Activated CD4-positive, alpha-beta T cell treated with anti-CD3 and anti-CD28 coated beads, Interleukin-2, amount 10 ng/mL, durations not matched to agents 7 days and 5 days (primary cell): ENCODE results near the gene PTRH2. TPM values are rescaled to one million over a fixed set of nuclear protein-coding genes. Genes with fewer than 3 reads are reported as not detected.
"Not testable (repeated sequence)": the region's sequence is repeated elsewhere in the genome, so short reads cannot be mapped to it uniquely, and the experiment has no call there.

ENCODE experiments used
- CTCF ChIA-PET: fragments of 350-600 bp; sonication (Branson Sonifier 250); formaldehyde crosslinking; loops from one replicate; lab custom pipeline; 2021; ENCODE audit warnings: antibody characterized with exemption; lab: Charles Lee
- POLR2A ChIA-PET: fragments of 350-600 bp; sonication (Branson Sonifier 250); formaldehyde crosslinking; loops from one replicate; lab custom pipeline; 2021; ENCODE audit warnings: antibody characterized with exemption; lab: Charles Lee
- DNase-seq: peaks from one replicate; pipeline ENCODE4 v3.0.0-alpha.2; 2020
- H3K27ac Mint-ChIP-seq: one replicate; pipeline ENCODE4 v1.8.0; 2021; ENCODE audit warnings: mild to moderate bottlenecking, moderate library complexity, mixed read lengths
- H3K27me3 Mint-ChIP-seq: one replicate; pipeline ENCODE4 v1.8.0; 2021; ENCODE audit warnings: mixed read lengths
- H3K36me3 Mint-ChIP-seq: one replicate; pipeline ENCODE4 v1.8.0; 2021; ENCODE audit warnings: low read depth, mixed read lengths
- H3K4me1 Mint-ChIP-seq: one replicate; pipeline ENCODE4 v1.8.0; 2021; ENCODE audit warnings: mixed read lengths
- H3K4me3 Mint-ChIP-seq: one replicate; pipeline ENCODE4 v1.8.0; 2021; ENCODE audit warnings: mild to moderate bottlenecking, moderate library complexity, mixed read lengths
- H3K9me3 Mint-ChIP-seq: one replicate; pipeline ENCODE4 v1.8.0; 2021; ENCODE audit warnings: mixed read lengths
- total RNA-seq, 2 experiments: library from RNA; stranded (reverse); gene quantifications; one replicate each; pipeline ENCODE4 v1.2.3, GENCODE V29; 2021

PTRH2 gene
- total RNA-seq, 2 experiments from 2014 or later: 20.5 to 22.9 TPM

DNA sequence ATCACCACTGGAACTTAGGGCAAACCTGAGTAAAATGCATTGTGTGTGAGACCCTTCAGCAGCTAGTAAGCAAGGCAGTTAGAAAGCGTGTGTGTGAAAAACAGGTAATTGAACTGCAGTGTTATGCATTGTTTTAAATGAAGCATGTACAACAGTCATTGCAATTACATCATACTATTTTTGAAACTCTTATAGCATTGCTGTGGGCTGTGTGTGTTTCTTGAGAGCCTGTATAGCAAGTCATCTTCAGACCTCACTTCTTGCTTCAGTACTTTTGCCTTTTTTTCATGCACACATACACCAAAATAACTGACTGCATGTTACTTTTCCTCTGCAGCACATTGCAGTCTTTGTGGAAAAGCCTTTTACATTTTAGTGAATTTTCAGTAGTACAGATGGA is 19.2 kb downstream of the PTRH2 start:
- DNase-seq: no peak
- Mint-ChIP-seq H3K9me3 (no peaks in the 10 kb centered on the region), H3K27ac (no peak overlapping the region), H3K27me3 (no peaks in the 10 kb centered on the region), H3K36me3 (peaks cover 64% of the 10 kb centered on the region), H3K4me1 (peaks cover 6% of the 10 kb centered on the region), H3K4me3 (no peak overlapping the region)
- ChIA-PET POLR2A (no interaction called here), CTCF (no interaction called here)

DNA sequence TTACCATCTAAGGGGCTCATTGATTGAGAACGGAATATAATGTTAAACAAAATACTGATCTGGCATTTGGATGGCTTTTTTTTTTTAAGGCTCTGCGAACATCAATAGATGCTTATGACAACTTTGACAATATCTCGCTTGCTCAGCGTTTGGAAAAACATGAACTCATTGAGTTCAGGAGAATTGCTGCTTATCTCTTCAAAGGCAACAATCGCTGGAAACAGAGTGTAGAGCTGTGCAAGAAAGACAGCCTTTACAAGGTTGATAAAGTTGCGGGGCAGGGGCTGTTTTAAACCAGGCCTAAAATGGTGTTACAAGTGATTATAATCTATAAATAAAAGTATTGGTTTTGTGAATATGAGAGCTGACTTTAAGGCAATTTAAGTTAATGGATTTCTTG is 22.3 kb downstream of the PTRH2 start:
- POLR2A ChIA-PET: no interaction called here
- DNase-seq: no peak
- H3K36me3 Mint-ChIP-seq: peaks cover 67% of the 10 kb centered on the region
- H3K4me1 Mint-ChIP-seq: peaks cover 6% of the 10 kb centered on the region
- no peaks in the 10 kb centered on the region for H3K9me3 Mint-ChIP-seq
- CTCF ChIA-PET: no interaction called here
- H3K27ac Mint-ChIP-seq: no peak overlapping the region
- H3K4me3 Mint-ChIP-seq: no peak overlapping the region
- no peaks in the 10 kb centered on the region for H3K27me3 Mint-ChIP-seq

DNA sequence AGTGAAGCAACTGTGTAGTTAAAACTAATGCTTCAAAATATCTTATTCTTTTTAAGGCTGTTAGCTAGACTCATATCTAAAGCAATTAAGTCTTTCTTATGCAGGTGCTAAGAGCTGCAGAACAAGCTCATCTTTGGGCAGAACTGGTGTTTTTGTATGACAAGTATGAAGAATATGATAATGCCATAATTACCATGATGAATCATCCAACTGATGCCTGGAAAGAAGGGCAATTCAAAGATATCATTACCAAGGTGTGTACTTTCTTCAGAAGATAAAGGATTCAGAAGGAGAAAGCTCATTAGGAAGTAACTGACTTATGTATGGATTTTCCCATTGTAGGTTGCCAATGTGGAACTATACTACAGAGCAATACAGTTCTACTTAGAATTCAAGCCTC is 23.9 kb downstream of the PTRH2 start:
- ChIA-PET CTCF (interaction anchor here (0.7 to 1.6 kb wide), 4 partner anchors 9 to 204 kb away, joined by 3 to 5 read pairs (median 4); no protein-coding TSS in a partner anchor), POLR2A (no interaction called here)
- Mint-ChIP-seq H3K27ac (no peak overlapping the region), H3K36me3 (peaks cover 67% of the 10 kb centered on the region), H3K27me3 (no peaks in the 10 kb centered on the region), H3K4me3 (no peak overlapping the region), H3K4me1 (peaks cover 5% of the 10 kb centered on the region), H3K9me3 (no peaks in the 10 kb centered on the region)
- DNase-seq: no peak

DNA sequence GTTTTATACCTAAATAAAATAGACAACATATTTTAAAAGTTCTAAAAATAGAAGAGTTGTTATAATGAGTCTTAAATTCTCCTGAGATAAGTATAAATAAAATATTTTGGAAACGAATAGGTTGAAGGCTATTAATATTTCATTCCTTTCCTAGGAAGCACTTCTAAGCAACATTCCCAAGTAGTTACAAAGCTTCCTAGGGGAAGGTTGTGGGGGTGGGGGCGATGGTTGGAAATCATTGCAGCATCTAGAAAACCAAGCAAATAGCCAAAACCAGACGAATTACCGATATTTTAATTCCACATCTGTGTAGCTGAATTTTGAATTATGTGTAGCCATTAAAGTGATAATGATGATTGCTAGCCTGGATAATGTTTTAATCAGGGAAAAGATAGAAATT is 26.9 kb downstream of the PTRH2 start:
- DNase-seq: no peak
- no peaks in the 10 kb centered on the region for H3K27me3 Mint-ChIP-seq
- no peaks in the 10 kb centered on the region for H3K9me3 Mint-ChIP-seq
- H3K4me1 Mint-ChIP-seq: no peaks in the 10 kb centered on the region
- no peak overlapping the region for H3K27ac Mint-ChIP-seq
- H3K4me3 Mint-ChIP-seq: no peak overlapping the region
- peaks cover 62% of the 10 kb centered on the region for H3K36me3 Mint-ChIP-seq
- ChIA-PET POLR2A (no interaction called here), CTCF (no interaction called here)

DNA sequence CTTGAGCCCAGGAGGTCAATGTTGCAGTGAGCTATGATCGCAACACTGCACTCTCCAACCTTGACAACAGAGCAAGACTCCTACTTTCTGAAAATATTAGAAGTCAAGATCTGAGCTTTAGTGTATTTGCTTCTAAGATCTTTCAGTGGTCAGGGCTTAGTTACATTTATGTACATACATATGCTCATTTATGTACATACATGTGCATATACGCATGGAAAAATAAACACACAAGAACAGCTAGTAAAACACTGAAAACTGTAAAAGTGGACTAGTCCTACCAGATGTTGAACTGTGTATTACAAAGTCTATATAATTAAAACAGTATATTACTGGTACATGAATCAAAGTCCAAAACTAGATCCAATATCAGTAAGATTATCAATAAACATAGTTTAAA is 28.3 kb downstream of the PTRH2 start:
- Mint-ChIP-seq H3K4me1 (no peaks in the 10 kb centered on the region), H3K9me3 (no peaks in the 10 kb centered on the region), H3K27ac (no peak overlapping the region), H3K36me3 (peaks cover 63% of the 10 kb centered on the region), H3K4me3 (no peak overlapping the region), H3K27me3 (no peaks in the 10 kb centered on the region)
- no peak for DNase-seq
- ChIA-PET CTCF (interaction anchor here (0.7 to 0.9 kb wide), 2 partner anchors 22 to 25 kb away, joined by 3 read pairs; no protein-coding TSS in a partner anchor), POLR2A (no interaction called here)

DNA sequence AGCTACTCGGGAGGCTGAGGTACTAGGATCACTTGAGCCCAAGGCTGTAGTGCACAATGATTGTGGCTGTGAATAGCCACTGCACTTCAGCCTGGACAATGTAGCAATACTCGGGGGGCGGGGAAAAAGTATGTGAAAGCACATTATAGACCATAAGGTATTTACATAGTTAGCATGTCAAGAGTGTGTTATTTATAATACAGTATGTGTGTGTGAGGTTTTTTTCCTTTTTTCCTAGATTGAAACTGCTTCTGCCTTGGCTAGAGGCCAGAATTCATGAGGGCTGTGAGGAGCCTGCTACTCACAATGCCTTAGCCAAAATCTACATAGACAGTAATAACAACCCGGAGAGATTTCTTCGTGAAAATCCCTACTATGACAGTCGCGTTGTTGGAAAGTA is 30.5 kb downstream of the PTRH2 start:
- Mint-ChIP-seq H3K27me3 (no peaks in the 10 kb centered on the region), H3K4me3 (no peak overlapping the region), H3K4me1 (peaks cover 5% of the 10 kb centered on the region), H3K9me3 (no peaks in the 10 kb centered on the region), H3K27ac (no peak overlapping the region), H3K36me3 (peaks cover 54% of the 10 kb centered on the region)
- CTCF ChIA-PET: interaction anchor here (1.5 kb wide), 1 partner anchor 10 kb away, joined by 5 read pairs; no protein-coding TSS in a partner anchor
- DNase-seq: no peak
- POLR2A ChIA-PET: no interaction called here

DNA sequence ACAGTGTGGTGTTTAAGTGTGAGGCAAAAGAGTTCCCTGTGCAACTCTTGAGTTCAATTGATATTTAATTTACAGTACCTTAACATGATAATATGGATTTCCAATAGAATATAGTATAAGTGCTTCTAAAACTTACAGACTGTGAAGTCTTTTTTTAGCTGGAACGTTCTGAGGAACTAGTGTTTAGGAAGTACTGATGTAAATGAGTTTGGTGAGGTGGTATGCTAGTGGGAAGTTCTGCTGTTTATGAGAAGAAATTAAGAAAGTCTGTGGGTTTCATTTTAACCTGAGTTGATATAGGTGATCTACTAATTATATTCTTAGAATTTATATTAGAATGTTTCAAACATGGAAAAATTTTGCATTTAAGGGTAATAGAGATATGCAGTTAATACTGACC is 32.0 kb downstream of the PTRH2 start:
- H3K27me3 Mint-ChIP-seq: no peaks in the 10 kb centered on the region
- peaks cover 49% of the 10 kb centered on the region for H3K36me3 Mint-ChIP-seq
- POLR2A ChIA-PET: no interaction called here
- CTCF ChIA-PET: interaction anchor here (1.1 to 1.7 kb wide), 4 partner anchors 8 to 29 kb away, joined by 3 to 5 read pairs (median 4); no protein-coding TSS in a partner anchor
- no peak for DNase-seq
- peaks cover 15% of the 10 kb centered on the region for H3K4me1 Mint-ChIP-seq
- no peak overlapping the region for H3K4me3 Mint-ChIP-seq
- no peaks in the 10 kb centered on the region for H3K9me3 Mint-ChIP-seq
- H3K27ac Mint-ChIP-seq: no peak overlapping the region

DNA sequence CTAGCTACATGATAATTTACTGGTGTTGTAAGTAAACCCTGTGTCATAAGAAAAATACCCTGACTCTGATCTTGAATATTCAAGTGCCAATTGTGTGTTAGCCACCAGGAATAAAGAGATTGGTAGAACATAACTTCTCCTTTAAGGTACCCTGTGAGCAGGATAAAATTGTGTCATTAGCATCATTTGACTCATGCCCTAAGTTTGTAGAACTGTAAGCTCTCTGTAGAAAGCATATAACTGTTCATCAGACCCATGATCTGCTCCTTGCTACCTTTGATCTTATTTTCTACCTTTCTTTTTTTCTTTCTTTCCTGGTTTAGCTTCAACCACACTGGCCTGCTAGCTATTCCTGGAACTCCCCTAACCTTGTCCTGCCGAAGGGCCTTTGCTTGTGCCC is 35.8 kb downstream of the PTRH2 start:
- Mint-ChIP-seq H3K4me1 (peaks cover 24% of the 10 kb centered on the region), H3K27ac (peak overlapping the region; percentile 43), H3K36me3 (peaks cover 41% of the 10 kb centered on the region), H3K27me3 (no peaks in the 10 kb centered on the region), H3K4me3 (no peak overlapping the region), H3K9me3 (no peaks in the 10 kb centered on the region)
- ChIA-PET CTCF (interaction anchor here (0.5 to 1.7 kb wide), 5 partner anchors 11 to 189 kb away, joined by 3 to 5 read pairs (median 4); no protein-coding TSS in a partner anchor), POLR2A (no interaction called here)
- no peak for DNase-seq

DNA sequence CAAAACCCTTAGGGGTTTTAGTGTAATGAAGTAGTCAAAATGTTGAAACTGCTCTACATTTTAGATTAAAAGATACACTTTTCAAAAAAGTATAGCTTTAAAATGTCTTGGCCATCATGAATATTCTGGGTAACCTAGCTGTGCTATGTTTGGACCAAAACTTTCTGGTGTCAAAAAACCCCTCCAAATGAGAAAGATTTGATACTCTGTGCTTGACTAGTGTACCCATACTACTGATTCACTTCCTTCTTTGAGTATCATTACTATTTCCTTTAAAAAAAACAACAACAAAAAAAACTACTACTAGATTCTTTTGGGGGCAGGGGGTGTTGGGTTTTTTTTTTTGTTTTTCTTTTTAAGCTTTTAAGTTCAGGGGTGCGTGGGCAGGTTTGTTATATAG is 37.3 kb downstream of the PTRH2 start:
- no peak for DNase-seq
- ChIA-PET CTCF (interaction anchor here (1.0 to 1.7 kb wide), 8 partner anchors 10 to 191 kb away, joined by 3 to 6 read pairs (median 3); no protein-coding TSS in a partner anchor), POLR2A (no interaction called here)
- no peaks in the 10 kb centered on the region for H3K9me3 Mint-ChIP-seq
- no peaks in the 10 kb centered on the region for H3K27me3 Mint-ChIP-seq
- H3K36me3 Mint-ChIP-seq: peaks cover 40% of the 10 kb centered on the region
- H3K27ac Mint-ChIP-seq: peak overlapping the region; percentile 57
- no peak overlapping the region for H3K4me3 Mint-ChIP-seq
- peaks cover 24% of the 10 kb centered on the region for H3K4me1 Mint-ChIP-seq

DNA sequence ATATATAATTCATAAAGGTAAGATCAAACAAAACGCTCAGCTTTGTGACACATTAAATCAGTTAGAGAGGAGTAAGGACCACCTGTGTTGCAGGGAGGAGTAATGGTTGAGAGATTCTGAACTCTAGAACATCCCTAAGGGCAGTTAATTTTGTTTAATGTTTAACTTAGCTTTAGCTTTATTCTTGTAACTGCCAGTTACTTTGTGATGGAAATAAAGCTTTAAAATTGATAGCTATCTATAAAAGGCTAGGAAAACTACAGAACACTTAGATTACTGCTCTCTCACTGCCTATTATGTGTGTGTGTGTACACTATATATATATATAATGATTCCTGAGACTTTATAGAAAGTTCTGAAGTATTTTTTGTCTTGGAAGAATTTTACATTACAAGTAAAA is 37.8 kb downstream of the PTRH2 start:
- no peak overlapping the region for H3K4me3 Mint-ChIP-seq
- H3K36me3 Mint-ChIP-seq: peaks cover 40% of the 10 kb centered on the region
- no peaks in the 10 kb centered on the region for H3K9me3 Mint-ChIP-seq
- H3K27me3 Mint-ChIP-seq: no peaks in the 10 kb centered on the region
- ChIA-PET CTCF (interaction anchor here (1.0 to 1.5 kb wide), 5 partner anchors 17 to 34 kb away, joined by 3 to 6 read pairs (median 3); no protein-coding TSS in a partner anchor), POLR2A (interaction anchor here (0.6 kb wide), 1 partner anchor 444 kb away, joined by 4 read pairs; no protein-coding TSS in a partner anchor)
- H3K27ac Mint-ChIP-seq: no peak overlapping the region
- peaks cover 24% of the 10 kb centered on the region for H3K4me1 Mint-ChIP-seq
- no peak for DNase-seq

DNA sequence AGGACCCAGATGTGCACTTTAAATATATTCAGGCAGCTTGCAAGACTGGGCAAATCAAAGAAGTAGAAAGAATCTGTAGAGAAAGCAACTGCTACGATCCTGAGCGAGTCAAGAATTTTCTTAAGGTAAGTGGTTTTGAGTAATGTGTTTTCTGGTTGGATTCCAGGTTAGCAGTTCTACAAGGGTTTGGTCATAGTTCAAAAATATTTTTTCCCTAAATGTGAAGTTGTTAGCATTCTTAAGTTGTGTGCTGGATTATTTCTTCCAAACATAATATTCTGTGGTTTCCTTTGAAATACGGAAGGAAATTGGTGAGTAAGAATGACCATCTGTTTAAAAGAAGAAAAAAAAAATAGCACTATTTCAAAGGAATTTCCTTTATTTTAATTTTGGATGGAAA is 38.4 kb downstream of the PTRH2 start:
- H3K27ac Mint-ChIP-seq: no peak overlapping the region
- H3K27me3 Mint-ChIP-seq: no peaks in the 10 kb centered on the region
- ChIA-PET POLR2A (interaction anchor here (0.6 kb wide), 1 partner anchor 443 kb away, joined by 4 read pairs; no protein-coding TSS in a partner anchor), CTCF (interaction anchor here (1.0 to 1.2 kb wide), 2 partner anchors 18 to 34 kb away, joined by 3 read pairs; no protein-coding TSS in a partner anchor)
- peaks cover 24% of the 10 kb centered on the region for H3K4me1 Mint-ChIP-seq
- H3K9me3 Mint-ChIP-seq: no peaks in the 10 kb centered on the region
- H3K4me3 Mint-ChIP-seq: no peak overlapping the region
- H3K36me3 Mint-ChIP-seq: peaks cover 43% of the 10 kb centered on the region
- no peak for DNase-seq

DNA sequence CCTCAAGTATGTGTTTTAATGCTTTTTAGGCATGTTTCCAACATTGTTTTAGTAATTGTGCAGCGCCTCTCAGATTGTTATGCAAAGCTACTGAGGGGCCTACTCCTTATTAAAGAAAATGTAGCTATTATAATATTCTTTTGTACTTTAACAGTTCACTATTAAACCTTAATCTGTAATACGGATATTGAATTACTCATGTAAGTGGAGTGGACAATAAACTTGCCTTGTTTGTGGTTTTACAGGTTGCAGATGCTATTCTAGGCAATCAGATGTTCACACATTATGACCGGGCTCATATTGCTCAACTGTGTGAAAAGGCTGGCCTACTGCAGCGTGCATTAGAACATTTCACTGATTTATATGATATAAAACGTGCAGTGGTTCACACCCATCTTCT is 41.0 kb downstream of the PTRH2 start:
- Mint-ChIP-seq H3K4me1 (peaks cover 15% of the 10 kb centered on the region), H3K9me3 (no peaks in the 10 kb centered on the region), H3K36me3 (peaks cover 47% of the 10 kb centered on the region), H3K4me3 (no peak overlapping the region), H3K27ac (no peak overlapping the region), H3K27me3 (no peaks in the 10 kb centered on the region)
- CTCF ChIA-PET: interaction anchor here (0.7 to 0.8 kb wide), 2 partner anchors 12 to 36 kb away, joined by 3 to 4 read pairs; no protein-coding TSS in a partner anchor
- POLR2A ChIA-PET: no interaction called here
- no peak for DNase-seq

DNA sequence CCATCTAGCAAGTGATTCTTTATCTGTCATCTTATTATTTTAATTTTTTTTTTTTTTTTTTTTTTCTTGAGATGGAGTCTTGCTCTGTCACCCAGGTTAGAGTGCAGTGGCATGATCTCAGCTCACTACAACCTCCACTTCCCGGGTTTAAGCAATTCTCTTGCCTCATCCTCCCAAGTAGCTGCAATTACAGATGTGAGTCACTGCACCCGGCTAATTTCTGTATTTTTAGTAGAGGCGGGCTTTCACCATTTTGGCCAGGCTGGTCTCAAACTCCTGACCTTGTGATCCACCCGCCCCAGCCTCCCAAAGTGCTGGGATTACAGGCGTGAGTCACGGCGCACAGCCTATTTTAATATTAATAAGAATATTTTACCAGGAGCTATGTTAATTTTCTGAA is 50.6 kb downstream of the PTRH2 start:
- H3K27ac Mint-ChIP-seq, DNase-seq, POLR2A ChIA-PET, H3K27me3 Mint-ChIP-seq, H3K4me1 Mint-ChIP-seq, H3K4me3 Mint-ChIP-seq, H3K9me3 Mint-ChIP-seq: not testable (repeated sequence)
- CTCF ChIA-PET: interaction anchor here (0.6 to 1.5 kb wide), 4 partner anchors 9 to 274 kb away, joined by 3 to 5 read pairs (median 4); no protein-coding TSS in a partner anchor
- H3K36me3 Mint-ChIP-seq: peaks cover 57% of the 10 kb centered on the region
